GM19238 (cell line): ENCODE results near the gene TPD52L2.
"Not testable (repeated sequence)": the region's sequence is repeated elsewhere in the genome, so short reads cannot be mapped to it uniquely, and the experiment has no call there.

Experiments used
- DNase-seq: peaks from one replicate; pipeline ENCODE4 v3.0.0; 2011; ENCODE audit warnings: low spot score; ENCODE audit not compliant: insufficient read length

Gene TPD52L2

GRCh38 chr20:63835021-63835858 is 29.8 kb upstream of the TPD52L2 start:
- DNase-seq = no peak

GRCh38 chr20:63836458-63837344 is 28.4 kb upstream of the TPD52L2 start:
- DNase-seq = no peak

- DNase-seq = no peak
Measured at GRCh38 chr20:63837479-63837878, 27.6 kb upstream of the TPD52L2 start.

- DNase-seq = no peak
Measured at GRCh38 chr20:63839620-63840019, 25.4 kb upstream of the TPD52L2 start.

GRCh38 chr20:63840405-63840828 is 24.7 kb upstream of the TPD52L2 start:
- DNase-seq = no peak

GRCh38 chr20:63842258-63842657 is 22.8 kb upstream of the TPD52L2 start:
- no peak for DNase-seq

GRCh38 chr20:63843222-63843621 is 21.8 kb upstream of the TPD52L2 start:
- no peak for DNase-seq

GRCh38 chr20:63843778-63844177 is 21.3 kb upstream of the TPD52L2 start:
- no peak for DNase-seq

- no peak for DNase-seq
Measured at GRCh38 chr20:63844511-63844991, 20.5 kb upstream of the TPD52L2 start.

- DNase-seq = no peak
Measured at GRCh38 chr20:63846128-63846771, 18.8 kb upstream of the TPD52L2 start.

GRCh38 chr20:63846888-63847236 is 18.2 kb upstream of the TPD52L2 start:
- no peak for DNase-seq

- no peak for DNase-seq
Measured at GRCh38 chr20:63847237-63848002, 17.6 kb upstream of the TPD52L2 start.

GRCh38 chr20:63848003-63848911 is 16.8 kb upstream of the TPD52L2 start:
- no peak for DNase-seq

GRCh38 chr20:63850689-63851547 is 14.2 kb upstream of the TPD52L2 start:
- DNase-seq = peak; percentile 97

GRCh38 chr20:63851548-63851943 is 13.5 kb upstream of the TPD52L2 start:
- DNase-seq = not testable (repeated sequence)

- DNase-seq = not testable (repeated sequence)
Measured at GRCh38 chr20:63853733-63854068, 11.4 kb upstream of the TPD52L2 start.

GRCh38 chr20:63854069-63854765 is 10.9 kb upstream of the TPD52L2 start:
- DNase-seq = peak; percentile 48

GRCh38 chr20:63854766-63855362 is 10.2 kb upstream of the TPD52L2 start:
- no peak for DNase-seq
